Mesendoderm (in vitro differentiated cells): ENCODE data around the gene CPED1.

Source experiments
- DNase-seq: peaks from one replicate; pipeline ENCODE4 v3.0.0; 2013
- H2AK5ac ChIP-seq: 2 replicates; pipeline ENCODE4 v1.6.1; 2013; ENCODE audit warnings: low read length, inconsistent platforms
- H2BK120ac ChIP-seq: 2 replicates; pipeline ENCODE4 v1.6.1; 2013; ENCODE audit warnings: low read depth, mild to moderate bottlenecking, low read length, moderate library complexity, mixed read lengths
- H2BK15ac ChIP-seq: replicated peaks from 2 replicates; pipeline ENCODE4 v1.6.1; 2013; ENCODE audit warnings: low read depth, mild to moderate bottlenecking, moderate library complexity
- H2BK5ac ChIP-seq: 2 replicates; pipeline ENCODE4 v1.6.1; 2013; ENCODE audit warnings: low read length, inconsistent platforms
- H3K18ac ChIP-seq: 2 replicates; pipeline ENCODE4 v1.6.1; 2013; ENCODE audit warnings: mild to moderate bottlenecking, low read length, mixed read lengths
- H3K23ac ChIP-seq: one replicate; pipeline ENCODE4 v1.6.1; 2013; ENCODE audit warnings: low read length
- H3K27ac ChIP-seq: 2 replicates; pipeline ENCODE4 v1.5.1; 2013; ENCODE audit warnings: low read depth, mild to moderate bottlenecking, inconsistent platforms, low read length, moderate library complexity
- H3K27me3 ChIP-seq: 2 replicates; pipeline ENCODE4 v1.6.1; 2013; ENCODE audit warnings: low read length, control low read depth, mild to moderate bottlenecking, inconsistent platforms; ENCODE audit not compliant: insufficient read depth, poor library complexity
- H3K36me3 ChIP-seq: 2 replicates; pipeline ENCODE4 v1.6.1; 2013; ENCODE audit warnings: low read length, inconsistent platforms; ENCODE audit not compliant: control insufficient read depth, insufficient read depth
- H3K4ac ChIP-seq: one replicate; pipeline ENCODE4 v1.6.1; 2013; ENCODE audit warnings: low read depth, mild to moderate bottlenecking, low read length, moderate library complexity
- H3K4me1 ChIP-seq: 2 replicates; pipeline ENCODE4 v1.6.1; 2013; ENCODE audit warnings: low read depth, low read length, inconsistent platforms; ENCODE audit not compliant: control insufficient read depth
- H3K4me2 ChIP-seq: 2 replicates; pipeline ENCODE4 v1.6.1; 2013; ENCODE audit warnings: low read length
- H3K4me3 ChIP-seq: 2 replicates; pipeline ENCODE4 v1.5.1; 2013; ENCODE audit warnings: mild to moderate bottlenecking, low read length
- H3K56ac ChIP-seq: one replicate; pipeline ENCODE4 v1.6.1; 2013; ENCODE audit warnings: low read length
- H3K79me1 ChIP-seq: 2 replicates; pipeline ENCODE4 v1.6.1; 2013; ENCODE audit warnings: low read length, inconsistent platforms
- H3K79me2 ChIP-seq: 2 replicates; pipeline ENCODE4 v1.6.1; 2013; ENCODE audit warnings: mild to moderate bottlenecking, low read length; ENCODE audit not compliant: control insufficient read depth, insufficient read depth
- H3K9ac ChIP-seq: 2 replicates; pipeline ENCODE4 v1.6.1; 2013; ENCODE audit warnings: low read length, inconsistent platforms
- H4K5ac ChIP-seq: one replicate; pipeline ENCODE4 v1.6.1; 2013; ENCODE audit warnings: low read length
- H4K8ac ChIP-seq: one replicate; pipeline ENCODE4 v1.6.1; 2013; ENCODE audit warnings: low read depth, mild to moderate bottlenecking, control low read depth, low read length, moderate library complexity
- WGBS: extraction: QIAGEN DNeasy Blood & Tissue Kit; methylation state at CpG from one replicate; pipeline ENCODE4 v1.1.7; 2013; ENCODE audit warnings: low lambda C conversion rate, missing lambda C conversion rate; ENCODE audit not compliant: insufficient coverage; ENCODE audit errors: extremely low coverage; 5-methylcytosine and 5-hydroxymethylcytosine counted together

CPED1 gene

DNA sequence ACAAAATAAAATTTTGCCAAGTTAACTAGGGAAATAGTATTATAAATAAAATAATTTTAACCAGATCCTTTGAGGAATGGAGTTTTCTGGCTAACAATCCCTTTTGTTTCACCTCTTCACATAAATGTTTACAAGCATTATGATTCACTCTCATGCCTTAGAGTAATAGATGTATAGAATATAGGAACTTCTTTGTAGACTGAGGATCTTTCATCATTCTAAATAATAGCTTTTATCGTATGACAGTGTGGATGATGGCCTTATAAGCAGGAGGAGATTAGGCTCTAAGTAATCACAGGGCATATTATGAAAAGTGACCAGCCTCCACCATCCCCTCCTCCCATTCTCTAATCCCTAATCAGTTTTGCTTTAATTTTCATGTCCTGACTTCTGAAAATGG lies 24.4 kb upstream of the CPED1 start:
- no peak for DNase-seq

DNA sequence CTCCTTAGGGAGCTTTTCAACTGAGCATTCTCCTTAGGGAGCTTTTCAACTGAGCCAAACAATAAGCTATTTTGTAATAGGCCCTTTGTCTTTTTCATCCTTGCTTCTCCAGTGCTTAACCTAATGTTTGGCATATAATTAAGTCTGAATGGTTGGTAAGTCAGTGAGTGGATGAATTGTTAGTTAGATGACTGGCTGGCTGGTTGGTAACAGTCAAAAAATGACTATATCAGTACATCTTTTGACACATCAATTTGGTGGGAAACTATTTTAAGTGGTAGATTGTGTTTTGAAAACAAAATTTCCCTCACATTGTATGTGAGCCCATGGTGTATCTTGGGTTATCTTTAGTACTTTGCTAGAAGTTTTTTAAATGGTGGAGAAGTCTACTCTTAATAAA lies 21.6 kb upstream of the CPED1 start:
- H3K27ac ChIP-seq = no peak overlapping the region

More for the DNA sequence above, 24.4 kb upstream of the CPED1 start:
- Histone ChIP-seq H3K27me3 (no peaks in the 10 kb centered on the region), H3K4me1 (no peaks in the 10 kb centered on the region), H2BK15ac (no peak overlapping the region), H3K36me3 (no peaks in the 10 kb centered on the region), H2AK5ac (no peak overlapping the region), H4K8ac (no peak overlapping the region), H3K79me1 (no peaks in the 10 kb centered on the region), H3K27ac (no peak overlapping the region), H4K5ac (no peak overlapping the region), H3K18ac (no peak overlapping the region), H2BK120ac (no peak overlapping the region), H3K9ac (no peak overlapping the region), H3K23ac (no peak overlapping the region), H3K79me2 (no peaks in the 10 kb centered on the region), H3K4ac (no peak overlapping the region), H2BK5ac (no peak overlapping the region), H3K56ac (no peak overlapping the region), H3K4me3 (no peak overlapping the region), H3K4me2 (no peak overlapping the region)
- no CpG with 5 or more reads among the region's 1 CpG for WGBS

DNA sequence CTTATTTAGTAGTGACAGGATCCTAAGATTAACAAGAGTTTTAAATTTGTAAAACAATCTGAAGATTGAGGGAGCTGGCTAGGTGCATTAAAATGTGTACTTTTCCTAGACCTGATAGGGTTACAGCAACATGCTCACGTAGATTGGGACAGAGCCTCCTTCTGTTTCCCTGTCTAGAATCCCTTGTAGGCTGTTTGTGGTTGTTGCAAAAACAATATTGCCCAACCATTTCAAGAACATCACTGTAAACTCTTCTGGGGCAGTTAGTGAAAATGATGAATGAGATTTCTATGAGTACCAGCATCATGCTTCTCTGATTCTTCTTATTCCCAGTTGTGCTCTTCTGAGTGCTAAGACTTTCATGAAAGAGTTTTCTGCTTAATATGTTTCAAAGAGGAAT lies 14.7 kb upstream of the CPED1 start:
- Histone ChIP-seq H3K36me3 (no peaks in the 10 kb centered on the region), H3K4me3 (no peak overlapping the region), H3K23ac (no peak overlapping the region), H2BK15ac (no peak overlapping the region), H3K4ac (no peak overlapping the region), H3K4me1 (no peaks in the 10 kb centered on the region), H2BK5ac (no peak overlapping the region), H3K9ac (no peak overlapping the region), H3K56ac (no peak overlapping the region), H2BK120ac (no peak overlapping the region), H4K5ac (no peak overlapping the region), H3K27ac (no peak overlapping the region), H4K8ac (no peak overlapping the region), H2AK5ac (no peak overlapping the region), H3K18ac (no peak overlapping the region), H3K4me2 (no peak overlapping the region), H3K27me3 (no peaks in the 10 kb centered on the region), H3K79me2 (no peaks in the 10 kb centered on the region), H3K79me1 (no peaks in the 10 kb centered on the region)
- DNase-seq = no peak
- no CpG with 5 or more reads among the region's 1 CpG for WGBS

More for the DNA sequence above, 21.6 kb upstream of the CPED1 start:
- H3K4me2 ChIP-seq = no peak overlapping the region
- no peak overlapping the region for H3K18ac ChIP-seq
- no peaks in the 10 kb centered on the region for H3K79me2 ChIP-seq
- no peaks in the 10 kb centered on the region for H3K79me1 ChIP-seq
- H4K5ac ChIP-seq = no peak overlapping the region
- no peak overlapping the region for H3K56ac ChIP-seq
- H3K4me1 ChIP-seq = no peaks in the 10 kb centered on the region
- H3K36me3 ChIP-seq = no peaks in the 10 kb centered on the region
- no peak overlapping the region for H2AK5ac ChIP-seq
- no peak overlapping the region for H4K8ac ChIP-seq
- no peak overlapping the region for H3K9ac ChIP-seq
- H2BK15ac ChIP-seq = no peak overlapping the region
- no peak overlapping the region for H3K4me3 ChIP-seq
- H3K23ac ChIP-seq = no peak overlapping the region
- no peaks in the 10 kb centered on the region for H3K27me3 ChIP-seq
- DNase-seq = no peak
- no peak overlapping the region for H3K4ac ChIP-seq
- no peak overlapping the region for H2BK5ac ChIP-seq
- H2BK120ac ChIP-seq = no peak overlapping the region

DNA sequence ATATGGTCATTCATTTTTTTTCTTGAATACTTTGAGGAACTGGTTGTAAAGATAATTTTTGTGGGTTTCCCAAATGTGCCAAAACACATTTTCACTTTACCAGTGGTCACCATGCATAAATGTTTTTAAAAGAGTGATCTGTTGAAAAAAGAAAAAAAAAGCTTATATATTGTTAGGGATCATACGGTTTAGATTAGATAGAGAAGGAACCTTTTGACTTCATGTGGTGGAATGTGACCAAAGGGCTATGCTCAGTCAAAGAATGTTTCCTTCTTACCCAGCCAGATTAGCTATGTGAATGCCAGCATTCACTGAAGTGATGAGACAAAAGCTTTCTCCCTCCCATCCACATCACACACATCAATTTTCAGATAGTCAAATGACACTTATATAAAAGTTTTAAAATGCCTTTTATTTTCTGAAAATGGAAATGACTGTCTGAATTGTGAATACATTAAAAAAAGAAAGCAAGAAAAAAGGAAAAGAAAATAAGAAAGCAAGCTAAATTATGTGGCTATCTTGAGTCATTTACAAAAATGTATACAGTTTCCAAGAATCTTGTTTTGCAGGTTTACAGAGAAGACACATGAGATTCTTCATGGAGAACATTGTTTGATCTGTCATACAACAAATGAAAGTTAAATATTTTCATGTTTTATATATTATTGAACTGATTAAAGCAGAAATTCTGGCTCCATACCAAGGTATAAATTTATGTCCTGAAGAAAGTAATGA lies 8.6 kb upstream of the CPED1 start:
- H3K4me3 ChIP-seq = no peak overlapping the region
- no peak overlapping the region for H3K23ac ChIP-seq
- no peak overlapping the region for H4K8ac ChIP-seq
- no peak overlapping the region for H2BK120ac ChIP-seq
- H3K27ac ChIP-seq = no peak overlapping the region
- H2BK5ac ChIP-seq = no peak overlapping the region
- no peak overlapping the region for H3K4me2 ChIP-seq
- peak; percentile 21 for DNase-seq
- H2AK5ac ChIP-seq = no peak overlapping the region
- no peak overlapping the region for H3K56ac ChIP-seq
- H3K79me2 ChIP-seq = no peaks in the 10 kb centered on the region
- no peaks in the 10 kb centered on the region for H3K4me1 ChIP-seq
- no peaks in the 10 kb centered on the region for H3K36me3 ChIP-seq
- WGBS = no CpG with 5 or more reads among the region's 1 CpG
- no peak overlapping the region for H2BK15ac ChIP-seq
- H3K79me1 ChIP-seq = no peaks in the 10 kb centered on the region
- H3K27me3 ChIP-seq = no peaks in the 10 kb centered on the region
- H4K5ac ChIP-seq = no peak overlapping the region
- H3K18ac ChIP-seq = no peak overlapping the region
- H3K9ac ChIP-seq = no peak overlapping the region
- no peak overlapping the region for H3K4ac ChIP-seq

DNA sequence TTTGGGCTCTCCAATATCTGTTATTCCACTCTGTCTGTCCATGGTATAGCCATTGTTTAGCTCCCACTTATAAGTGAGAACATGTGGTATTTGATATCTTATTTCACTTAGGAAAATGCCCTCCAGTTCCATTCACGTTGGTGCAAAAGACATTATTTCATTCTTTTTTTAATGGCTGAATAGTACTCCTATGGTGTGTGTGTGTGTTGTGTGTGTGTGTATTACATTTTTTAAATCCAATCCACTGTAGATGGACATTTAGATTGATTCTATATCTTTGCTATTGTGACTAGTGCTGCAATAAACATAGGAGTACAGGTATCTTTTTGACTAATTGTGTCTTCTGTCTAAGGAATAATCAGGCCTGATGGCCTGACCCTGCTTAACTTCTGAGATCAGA lies 7.4 kb upstream of the CPED1 start:
- Histone ChIP-seq H3K56ac (no peak overlapping the region), H3K27me3 (no peaks in the 10 kb centered on the region), H3K36me3 (no peaks in the 10 kb centered on the region), H3K27ac (no peak overlapping the region), H3K18ac (no peak overlapping the region), H3K4me1 (no peaks in the 10 kb centered on the region), H2AK5ac (no peak overlapping the region), H3K23ac (no peak overlapping the region), H2BK5ac (no peak overlapping the region), H4K8ac (no peak overlapping the region), H4K5ac (no peak overlapping the region), H2BK120ac (no peak overlapping the region), H3K4me3 (no peak overlapping the region), H2BK15ac (no peak overlapping the region), H3K4ac (no peak overlapping the region), H3K9ac (no peak overlapping the region), H3K4me2 (no peak overlapping the region), H3K79me1 (no peaks in the 10 kb centered on the region), H3K79me2 (no peaks in the 10 kb centered on the region)
- no peak for DNase-seq
- no CpG with 5 or more reads among the region's 1 CpG for WGBS
